ENCODE measurements around the gene ADORA2A. TPM values are rescaled to one million over a fixed set of nuclear protein-coding genes. Genes with fewer than 3 reads are reported as not detected.

ADORA2A gene
- total and polyA plus RNA-seq, 2 of the 8 experiments (the other 6 are each of a cell fraction or from before 2014, with no cell fraction given) = 7.1 to 20.3 TPM

DNA sequence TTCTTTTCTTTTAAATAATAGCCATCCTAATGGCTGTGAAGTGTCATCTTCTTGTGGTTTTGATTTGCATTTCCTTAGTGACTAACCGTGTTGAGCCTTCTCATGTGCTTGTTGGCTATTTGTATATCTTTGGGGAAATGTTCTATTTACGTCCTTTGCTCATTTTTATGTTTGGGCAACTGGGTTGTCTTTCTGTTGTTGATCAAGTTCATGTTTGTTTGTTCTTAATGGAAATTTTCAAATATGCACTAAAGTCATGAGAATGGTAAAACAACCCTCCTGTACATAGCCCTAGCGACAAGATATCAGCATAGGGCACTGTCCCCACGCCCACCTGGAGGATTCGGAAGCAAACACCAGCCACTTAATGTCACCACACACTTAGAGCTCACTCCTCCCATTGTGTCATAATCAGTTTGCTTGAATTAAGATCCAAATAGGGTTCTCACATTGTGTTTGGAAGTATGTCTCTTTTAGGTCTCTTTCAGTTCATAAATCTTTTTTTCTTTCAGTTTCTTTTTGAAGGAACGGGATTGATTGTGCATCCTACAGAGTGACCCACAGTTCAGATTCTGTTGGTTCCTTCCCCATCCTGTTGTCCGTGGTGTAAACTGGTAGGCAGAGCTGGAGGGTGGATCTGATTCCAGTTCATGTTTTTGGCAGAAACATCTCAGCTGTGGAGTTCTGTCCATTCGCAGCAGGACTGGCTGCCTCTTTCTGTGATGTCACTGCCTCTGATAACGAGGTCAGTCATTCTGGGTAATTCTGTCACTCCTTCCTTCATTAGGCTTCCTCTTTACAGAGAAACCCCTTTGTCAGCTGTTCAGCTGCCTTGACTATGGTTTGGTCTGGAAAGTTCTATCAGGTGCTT lies 26.4 kb upstream of the ADORA2A start:
- no peak overlapping the region for H4K8ac ChIP-seq (ENCODE audit: extremely low read depth, insufficient read depth, low read length)
- H3K4me1 ChIP-seq (replicated peaks in 1 of 4; ENCODE audit: control insufficient read depth in 3 of 4, insufficient read depth in 4 of 4, low read length in 3 of 4) = no peaks in the 10 kb centered on the region
- H2BK12ac ChIP-seq (ENCODE audit: low read depth, low read length) = no peak overlapping the region
- H3K56ac ChIP-seq (replicated peaks; ENCODE audit: insufficient read length, low read depth, low read length) = no peak overlapping the region
- 95% methylated on average over 9 of the region's 9 CpGs; no CpG with 5 or more reads in 1 of the 2 experiments for WGBS, 2 experiments (ENCODE audit: extremely low coverage in 1 of 2, insufficient coverage in 1 of 2, insufficient read length in 1 of 2, insufficient replicate concordance in 2 of 2, low coverage in 1 of 2, low lambda C conversion rate in 2 of 2, missing lambda C conversion rate in 1 of 2)
- H3K23me2 ChIP-seq (ENCODE audit: low read depth, low read length) = no peaks in the 10 kb centered on the region
- no peaks in the 10 kb centered on the region for H3K27me3 ChIP-seq (replicated peaks in 1 of 4; ENCODE audit: control insufficient read depth in 3 of 4, extremely low read depth in 1 of 4, insufficient read depth in 3 of 4, low read length in 3 of 4)
- no peak for DNase-seq (ENCODE audit: low read depth in 1 of 2, low spot score in 2 of 2)
- no peak overlapping the region for H2AK5ac ChIP-seq (ENCODE audit: low read depth, low read length)
- H3K79me1 ChIP-seq (ENCODE audit: low read depth, low read length) = no peaks in the 10 kb centered on the region
- H3K4ac ChIP-seq (replicated peaks; ENCODE audit: insufficient read length, low read depth, low read length) = no peak overlapping the region
- no peak overlapping the region for H3K27ac ChIP-seq (ENCODE audit: low read depth, low read length)
- ChIA-PET CTCF (ENCODE audit: partially characterized antibody) (no interaction called here), POLR2A (ENCODE audit: partially characterized antibody) (no interaction called here)
- no peak overlapping the region for H3K4me3 ChIP-seq (ENCODE audit: extremely low read depth in 1 of 4, insufficient read depth in 2 of 4, low read depth in 3 of 4, low read length in 4 of 4)
- H3K9ac ChIP-seq (replicated peaks in 1 of 4; ENCODE audit: extremely low read depth in 1 of 4, low read depth in 3 of 4, low read length in 3 of 4) = no peak overlapping the region
- no peak overlapping the region for H3K23ac ChIP-seq (ENCODE audit: insufficient read length)
- no peaks in the 10 kb centered on the region for H3K79me2 ChIP-seq (ENCODE audit: control insufficient read depth in 1 of 2, insufficient read depth in 2 of 2, low read length in 2 of 2)
- TF ChIP-seq TBP (IDR thresholded peaks at IDR 0.05; ENCODE audit: low read depth, low read length) (no peak), NANOG (IDR thresholded peaks at IDR 0.05; ENCODE audit: insufficient read depth, low read depth, low read length, poor library complexity, severe bottlenecking) (no peak), SRF (IDR thresholded peaks at IDR 0.05; ENCODE audit: low read depth, low read length) (no peak), SAP30 (IDR thresholded peaks at IDR 0.05; ENCODE audit: insufficient read depth, insufficient replicate concordance, low read length) (no peak), TAF1 (IDR thresholded peaks at IDR 0.05; ENCODE audit: low read depth, low read length) (no peak), BACH1 (IDR thresholded peaks at IDR 0.05; ENCODE audit: low read length) (no peak), RFX5 (IDR thresholded peaks at IDR 0.05; ENCODE audit: borderline replicate concordance, low read depth, low read length) (no peak), ZNF274 (IDR thresholded peaks at IDR 0.05; ENCODE audit: borderline replicate concordance, extremely low read depth, low read length) (no peak), BRCA1 (IDR thresholded peaks at IDR 0.05; ENCODE audit: low read depth, low read length) (no peak), SIX5 (IDR thresholded peaks at IDR 0.05; ENCODE audit: low read depth, low read length) (no peak), PHF8 (conservative IDR thresholded peaks at IDR 0.05; ENCODE audit: low read depth, low read length) (no peak)
- TF ChIP-seq, protein P1, sequence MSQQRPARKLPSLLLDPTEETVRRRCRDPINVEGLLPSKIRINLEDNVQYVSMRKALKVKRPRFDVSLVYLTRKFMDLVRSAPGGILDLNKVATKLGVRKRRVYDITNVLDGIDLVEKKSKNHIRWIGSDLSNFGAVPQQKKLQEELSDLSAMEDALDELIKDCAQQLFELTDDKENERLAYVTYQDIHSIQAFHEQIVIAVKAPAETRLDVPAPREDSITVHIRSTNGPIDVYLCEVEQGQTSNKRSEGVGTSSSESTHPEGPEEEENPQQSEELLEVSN (IDR thresholded peaks at IDR 0.05) = no peak
- no peak overlapping the region for H4K91ac ChIP-seq (replicated peaks; ENCODE audit: insufficient read length, low read length)
- H3K9me3 ChIP-seq (ENCODE audit: insufficient read depth in 2 of 2, low read depth in 1 of 2, low read length in 1 of 2) = no peaks in the 10 kb centered on the region
- H3K14ac ChIP-seq (ENCODE audit: insufficient read length) = no peak overlapping the region
- no peak overlapping the region for H3K18ac ChIP-seq (ENCODE audit: extremely low read depth, low read length)
- H2AFZ ChIP-seq (ENCODE audit: low read length) = no peak overlapping the region
- H2BK15ac ChIP-seq (ENCODE audit: low read length) = no peak overlapping the region
- no peak overlapping the region for H2BK20ac ChIP-seq (ENCODE audit: low read length)
- H4K20me1 ChIP-seq (replicated peaks in 1 of 2; ENCODE audit: control insufficient read depth in 1 of 2, insufficient read depth in 2 of 2, low read length in 2 of 2) = peaks cover 0 to 4% of the 10 kb centered on the region in 2 experiments
- no peak overlapping the region for H3K4me2 ChIP-seq (ENCODE audit: insufficient read depth in 1 of 2, low read depth in 2 of 2, low read length in 2 of 2)
- H4K5ac ChIP-seq (ENCODE audit: insufficient read length, low read depth, low read length) = no peak overlapping the region
- H2BK5ac ChIP-seq (ENCODE audit: low read depth, low read length) = no peak overlapping the region
- FAIRE-seq = no peak
- no peak overlapping the region for H2BK120ac ChIP-seq (replicated peaks; ENCODE audit: low read depth, low read length)
- peaks cover 0 to 11% (median 2%) of the 10 kb centered on the region in 4 experiments; a peak in 3 of 8 replicates for H3K36me3 ChIP-seq (ENCODE audit: control insufficient read depth in 2 of 4, insufficient read depth in 4 of 4, low read length in 3 of 4)
